Skeletal muscle tissue (tissue), 4 donors: ENCODE measurements around the gene RBMS1. TPM values are rescaled to one million over a fixed set of nuclear protein-coding genes. Genes with fewer than 3 reads are reported as not detected.
"Not testable (repeated sequence)": the region's sequence is repeated elsewhere in the genome, so short reads cannot be mapped to it uniquely, and the experiment has no call there.

ENCODE experiments used
- H3K27ac ChIP-seq: one replicate; pipeline ENCODE4 v1.7.0; 2013; ENCODE audit warnings: mild to moderate bottlenecking, low read depth, low read length, inconsistent platforms
- H3K27me3 ChIP-seq, 3 donors: one replicate each; pipeline ENCODE4 v1.7.0; 2013; ENCODE audit warnings: low read length in 3 of 3; ENCODE audit not compliant: control insufficient read depth in 3 of 3, insufficient read depth in 3 of 3
- H3K36me3 ChIP-seq, 3 donors: one replicate each; pipeline ENCODE4 v1.7.0; 2013; ENCODE audit warnings: low read length in 3 of 3; ENCODE audit not compliant: control insufficient read depth in 3 of 3, insufficient read depth in 3 of 3
- H3K4me1 ChIP-seq, 3 donors: one replicate each; pipeline ENCODE4 v1.7.0; 2013; ENCODE audit warnings: low read length in 3 of 3, mild to moderate bottlenecking in 3 of 3; ENCODE audit not compliant: control insufficient read depth in 3 of 3, insufficient read depth in 3 of 3
- H3K4me3 ChIP-seq, 3 donors: one replicate each; pipeline ENCODE4 v1.7.0; 2013; ENCODE audit warnings: low read length in 3 of 3
- H3K9ac ChIP-seq, 3 donors: one replicate each; pipeline ENCODE4 v1.7.0; 2013; ENCODE audit warnings: low read length in 3 of 3, mild to moderate bottlenecking in 3 of 3, moderate library complexity in 2 of 3, low read depth in 1 of 3
- H3K9me3 ChIP-seq, 3 donors: one replicate each; pipeline ENCODE4 v1.7.0; 2013; ENCODE audit warnings: low read length in 3 of 3; ENCODE audit not compliant: control insufficient read depth in 3 of 3
- total RNA-seq: library from RNA; depleted of rRNA; stranded (reverse); fragments of >200 nt; gene quantifications from one replicate; pipeline ENCODE4 v1.2.3, GENCODE V29; 2014
- donor health status: Osteomylitis.

Gene RBMS1
- total RNA-seq, 1 donor from 2014 or later: 48.0 TPM

- H3K9ac ChIP-seq: no peak overlapping the region
- H3K27ac ChIP-seq: no peak overlapping the region
- peaks cover 0 to 4% (median 0%) of the 10 kb centered on the region in 3 donors for H3K4me1 ChIP-seq
- no peak overlapping the region for H3K4me3 ChIP-seq
- H3K36me3 ChIP-seq: no peaks in the 10 kb centered on the region
- no peaks in the 10 kb centered on the region for H3K9me3 ChIP-seq
- no peaks in the 10 kb centered on the region for H3K27me3 ChIP-seq
Measured at GRCh38 chr2:160460333-160460731, 33.3 kb downstream of the RBMS1 start.

GRCh38 chr2:160459538-160460332, 33.9 kb downstream of the RBMS1 start:
- peaks cover 0 to 5% (median 0%) of the 10 kb centered on the region in 3 donors for H3K4me1 ChIP-seq
- no peaks in the 10 kb centered on the region for H3K9me3 ChIP-seq
- no peak overlapping the region for H3K4me3 ChIP-seq
- H3K27me3 ChIP-seq: no peaks in the 10 kb centered on the region
- no peak overlapping the region for H3K9ac ChIP-seq
- no peak overlapping the region for H3K27ac ChIP-seq
- no peaks in the 10 kb centered on the region for H3K36me3 ChIP-seq

GRCh38 chr2:160458718-160459453, 34.7 kb downstream of the RBMS1 start:
- Histone ChIP-seq H3K27me3 (no peaks in the 10 kb centered on the region), H3K4me3 (no peak overlapping the region), H3K27ac (no peak overlapping the region), H3K9ac (no peak overlapping the region), H3K9me3 (no peaks in the 10 kb centered on the region), H3K36me3 (no peaks in the 10 kb centered on the region), H3K4me1 (peaks cover 2 to 12% (median 3%) of the 10 kb centered on the region in 3 donors)

GRCh38 chr2:160457588-160457987, 36.0 kb downstream of the RBMS1 start:
- Histone ChIP-seq H3K27me3 (no peaks in the 10 kb centered on the region), H3K4me3 (no peak overlapping the region), H3K4me1 (peaks cover 2 to 18% (median 7%) of the 10 kb centered on the region in 3 donors), H3K27ac (no peak overlapping the region), H3K9me3 (no peaks in the 10 kb centered on the region), H3K9ac (no peak overlapping the region), H3K36me3 (no peaks in the 10 kb centered on the region)

- H3K4me3 ChIP-seq: peak overlapping the region in 1 of 3 donors; percentile 48
- no peak overlapping the region for H3K27ac ChIP-seq
- peaks cover 5 to 18% (median 12%) of the 10 kb centered on the region in 3 donors for H3K4me1 ChIP-seq
- H3K9me3 ChIP-seq: no peaks in the 10 kb centered on the region
- no peaks in the 10 kb centered on the region for H3K27me3 ChIP-seq
- no peaks in the 10 kb centered on the region for H3K36me3 ChIP-seq
- no peak overlapping the region for H3K9ac ChIP-seq
Measured at GRCh38 chr2:160454070-160454797, 39.4 kb downstream of the RBMS1 start.

- no peaks in the 10 kb centered on the region for H3K9me3 ChIP-seq
- H3K27me3 ChIP-seq: no peaks in the 10 kb centered on the region
- H3K4me1 ChIP-seq: peaks cover 5 to 18% (median 12%) of the 10 kb centered on the region in 3 donors
- no peak overlapping the region for H3K9ac ChIP-seq
- no peaks in the 10 kb centered on the region for H3K36me3 ChIP-seq
- H3K4me3 ChIP-seq: no peak overlapping the region
- no peak overlapping the region for H3K27ac ChIP-seq
Measured at GRCh38 chr2:160453111-160453820, 40.3 kb downstream of the RBMS1 start.

GRCh38 chr2:160450486-160450885, 43.1 kb downstream of the RBMS1 start:
- H3K4me1 ChIP-seq: peaks cover 5 to 14% (median 12%) of the 10 kb centered on the region in 3 donors
- no peak overlapping the region for H3K27ac ChIP-seq
- no peak overlapping the region for H3K9ac ChIP-seq
- no peak overlapping the region for H3K4me3 ChIP-seq
- H3K36me3 ChIP-seq: no peaks in the 10 kb centered on the region
- H3K27me3 ChIP-seq: no peaks in the 10 kb centered on the region
- no peaks in the 10 kb centered on the region for H3K9me3 ChIP-seq

GRCh38 chr2:160448821-160449220, 44.8 kb downstream of the RBMS1 start:
- not testable (repeated sequence) for H3K9ac ChIP-seq, H3K4me1 ChIP-seq, H3K27me3 ChIP-seq, H3K27ac ChIP-seq, H3K9me3 ChIP-seq, H3K36me3 ChIP-seq, H3K4me3 ChIP-seq

GRCh38 chr2:160445673-160446072, 47.9 kb downstream of the RBMS1 start:
- H3K27ac ChIP-seq: no peak overlapping the region
- peaks cover 0 to 5% (median 3%) of the 10 kb centered on the region in 3 donors for H3K4me1 ChIP-seq
- no peak overlapping the region for H3K4me3 ChIP-seq
- no peaks in the 10 kb centered on the region for H3K9me3 ChIP-seq
- H3K9ac ChIP-seq: no peak overlapping the region
- no peaks in the 10 kb centered on the region for H3K27me3 ChIP-seq
- no peaks in the 10 kb centered on the region for H3K36me3 ChIP-seq
